Stimulated activated CD4-positive, alpha-beta T cell treated with anti-CD3 and anti-CD28 coated beads, Interleukin-4, amount 100 ng/mL, for 4 hours (primary cell): ENCODE data around the gene APOLD1.
"Not testable (repeated sequence)": the region's sequence is repeated elsewhere in the genome, so short reads cannot be mapped to it uniquely, and the experiment has no call there.

Experiments used
- DNase-seq, 2 experiments: peaks; one replicate each; pipeline ENCODE4 v3.0.0-alpha.2; 2020

APOLD1 gene

DNA sequence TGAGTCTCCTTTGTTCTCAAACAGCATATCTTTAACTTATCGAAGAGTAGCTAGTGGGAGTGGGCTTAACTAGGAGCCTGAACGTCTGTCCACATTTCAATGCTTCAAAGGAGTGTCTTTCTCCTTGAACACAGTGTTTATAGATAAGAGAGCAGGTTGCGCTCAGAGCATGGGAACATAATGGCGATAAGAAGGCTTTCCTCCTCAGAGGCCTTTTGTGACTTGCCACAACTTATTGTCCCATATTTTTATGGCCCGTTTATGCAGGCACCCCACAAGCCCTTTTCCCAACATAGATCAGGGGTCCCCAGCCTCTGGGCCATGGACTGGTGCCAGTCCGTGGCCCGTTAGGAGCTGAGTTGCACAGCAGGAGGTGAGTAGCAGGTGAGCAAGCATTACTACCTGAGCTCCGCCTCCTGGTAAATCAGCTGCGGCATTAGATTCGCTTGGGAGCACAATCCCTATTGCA is 25.1 kb downstream of the APOLD1 start:
- no peak for DNase-seq

DNA sequence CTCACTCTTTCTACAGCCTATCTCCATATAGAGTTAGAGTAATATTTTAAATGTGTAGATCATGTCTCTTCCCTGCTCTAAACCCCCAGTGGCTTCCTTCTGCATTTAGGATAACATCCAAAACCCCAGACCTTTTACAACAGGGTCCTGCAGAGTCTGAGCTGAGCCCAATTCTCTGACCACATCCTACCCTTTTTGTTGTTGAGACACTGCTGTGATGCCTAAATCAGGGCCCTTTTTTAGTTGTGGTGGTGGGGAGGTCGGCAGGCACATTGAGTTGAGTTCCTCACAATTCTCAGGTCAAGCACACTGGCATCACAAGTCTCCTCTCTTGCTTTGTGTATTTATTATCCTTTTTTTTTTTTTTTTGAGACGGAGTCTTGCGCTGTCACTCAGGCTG is 25.9 kb downstream of the APOLD1 start:
- no peak for DNase-seq

DNA sequence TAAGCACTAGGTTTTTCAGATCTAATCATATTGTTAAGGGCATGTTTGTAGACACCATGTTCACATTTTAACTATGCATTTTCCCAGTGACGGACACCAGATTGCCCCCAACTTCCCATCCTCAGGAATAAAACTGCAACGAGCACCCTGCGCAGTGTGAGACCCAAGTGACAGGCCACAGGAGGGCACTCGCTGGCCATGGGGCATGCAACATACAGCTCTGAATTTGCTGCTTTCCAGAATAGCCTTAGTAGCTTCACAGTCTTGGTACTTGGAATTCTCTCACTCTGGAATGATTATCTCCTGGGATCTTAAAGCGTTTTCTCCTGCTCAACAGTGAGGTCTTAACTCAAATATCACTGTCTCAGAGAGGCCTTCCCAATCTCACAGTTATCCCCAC is 26.7 kb downstream of the APOLD1 start:
- no peak for DNase-seq

DNA sequence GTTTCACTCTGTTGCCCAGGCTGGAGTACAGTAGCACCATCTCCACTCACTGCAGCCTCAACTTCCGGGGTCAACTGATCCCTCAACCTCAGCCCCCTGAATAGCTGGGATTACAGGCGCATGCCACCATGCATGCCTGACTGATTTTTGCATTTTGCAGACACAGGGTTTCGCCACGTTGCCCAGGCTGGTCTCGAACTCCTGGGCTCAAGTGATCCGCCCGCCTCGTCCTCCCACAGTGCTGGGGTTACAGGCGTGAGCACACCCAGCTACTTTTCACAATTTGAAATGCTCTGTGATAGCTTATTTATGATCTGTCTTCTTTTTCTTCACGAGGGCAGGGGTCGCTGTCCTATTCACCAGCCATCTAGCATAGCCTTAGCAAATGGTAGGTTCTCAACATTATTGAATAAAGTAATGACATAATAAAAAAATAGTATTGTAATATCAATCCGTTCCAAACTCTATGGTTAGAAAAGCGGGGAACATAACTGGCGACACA is 27.2 kb downstream of the APOLD1 start:
- no peak for DNase-seq

DNA sequence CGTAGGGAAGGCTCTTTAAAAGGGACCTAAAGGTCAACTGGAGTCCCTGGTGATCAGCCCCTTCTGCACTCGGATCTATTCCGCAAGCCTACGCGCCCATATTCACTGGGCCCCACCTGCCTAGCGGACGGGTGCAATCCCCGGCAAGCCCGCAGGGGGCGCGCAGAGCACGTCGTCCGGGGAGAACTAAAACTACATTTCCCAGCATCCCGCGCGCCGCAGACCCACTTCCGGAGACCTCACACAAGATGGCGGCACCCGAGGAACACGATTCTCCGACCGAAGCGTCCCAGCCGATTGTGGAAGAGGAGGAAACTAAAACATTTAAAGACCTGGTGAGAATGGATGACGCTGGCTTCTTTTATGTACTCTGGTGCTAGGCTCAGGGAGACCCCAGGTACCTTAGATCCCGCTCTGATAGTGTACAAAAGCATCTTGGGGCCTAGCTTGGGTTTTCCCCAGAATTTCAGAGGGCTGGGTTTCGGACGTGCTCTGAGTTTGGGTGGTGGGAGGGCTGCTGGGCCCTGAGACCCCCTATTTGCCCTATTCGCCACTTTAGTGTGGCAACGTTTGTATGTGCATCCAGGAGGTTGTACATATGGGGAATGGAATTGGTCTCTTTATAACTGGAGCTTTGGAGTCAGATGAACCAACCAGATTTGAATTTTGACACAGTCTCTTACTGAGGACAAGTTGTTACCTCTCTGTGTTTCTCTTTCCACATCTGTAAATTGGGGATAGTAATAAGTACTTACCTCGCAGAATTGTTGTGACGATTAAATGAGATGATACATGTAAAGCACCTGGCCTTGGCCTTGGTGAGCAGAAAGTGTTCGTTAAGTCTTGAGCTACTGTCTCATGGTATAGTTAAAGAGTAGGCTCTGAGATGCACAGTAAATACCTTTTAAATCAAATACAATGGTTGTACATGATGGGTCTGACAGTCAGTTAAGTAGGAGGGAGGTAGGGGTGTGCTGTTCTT is 28.0 kb downstream of the APOLD1 start, which contains the start of gene DDX47:
Gene DDX47, plus strand, starts transcription at position 227 of the 982 bp plus-strand sequence. Its CDS starts 22 bp downstream, at position 249.
- DNase-seq, result peak; percentile 92 to 98

DNA sequence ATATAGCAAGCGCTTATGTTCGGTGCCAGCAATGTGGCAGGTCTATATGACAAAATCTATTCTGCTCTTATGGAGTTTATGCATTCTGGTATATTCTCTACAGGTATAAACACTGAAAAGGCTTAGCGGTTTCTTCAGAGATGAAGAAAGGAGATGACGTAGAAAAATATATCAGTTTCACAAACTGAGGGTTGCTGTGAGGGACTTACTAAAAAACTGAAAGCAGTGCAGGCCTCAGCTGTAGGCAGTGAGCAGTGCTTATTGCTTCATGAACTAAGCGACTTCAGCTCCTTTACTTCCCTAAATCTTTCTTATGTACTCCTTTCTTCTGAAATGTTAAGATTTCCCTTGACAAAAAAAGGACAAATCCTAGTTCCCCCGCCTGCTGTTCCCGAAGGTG is 32.2 kb downstream of the APOLD1 start:
- DNase-seq, result no peak

DNA sequence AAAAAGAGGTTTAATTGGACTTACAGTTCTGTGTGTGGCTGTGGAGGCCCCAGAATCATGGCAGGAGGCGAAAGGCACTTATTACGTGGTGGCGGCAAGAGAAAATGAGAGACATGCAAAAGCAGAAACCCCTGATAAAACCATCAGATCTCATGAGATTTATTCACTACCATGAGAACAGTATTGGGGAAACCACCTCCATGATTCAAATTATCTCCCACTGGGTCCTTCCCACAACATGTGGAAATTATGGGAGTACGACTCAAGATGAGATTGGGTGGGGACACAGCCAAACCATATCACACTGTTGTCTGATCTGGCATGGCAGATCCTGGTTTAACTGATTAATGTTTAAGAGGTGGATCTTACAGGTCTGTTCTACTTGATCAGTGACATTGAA is 33.2 kb downstream of the APOLD1 start:
- DNase-seq, result no peak

DNA sequence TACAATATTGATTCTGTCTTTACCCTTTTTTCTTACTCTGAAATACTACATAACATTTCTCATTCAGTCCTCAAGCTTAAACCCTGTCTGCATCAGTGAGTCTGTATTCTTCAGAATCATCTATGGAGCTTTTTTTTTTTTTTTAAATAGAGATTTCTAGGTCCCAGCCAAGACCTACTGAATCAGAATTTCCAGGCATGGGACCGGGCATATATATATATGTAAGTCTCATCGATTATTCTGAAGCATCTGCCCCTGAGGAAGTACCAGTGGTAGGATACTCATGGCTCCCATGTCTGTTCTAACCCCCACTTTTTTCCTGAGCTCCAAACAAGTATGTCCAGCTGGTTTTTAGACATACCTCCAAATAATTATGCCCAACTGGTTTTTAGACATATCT is 33.8 kb downstream of the APOLD1 start:
- DNase-seq, result no peak

DNA sequence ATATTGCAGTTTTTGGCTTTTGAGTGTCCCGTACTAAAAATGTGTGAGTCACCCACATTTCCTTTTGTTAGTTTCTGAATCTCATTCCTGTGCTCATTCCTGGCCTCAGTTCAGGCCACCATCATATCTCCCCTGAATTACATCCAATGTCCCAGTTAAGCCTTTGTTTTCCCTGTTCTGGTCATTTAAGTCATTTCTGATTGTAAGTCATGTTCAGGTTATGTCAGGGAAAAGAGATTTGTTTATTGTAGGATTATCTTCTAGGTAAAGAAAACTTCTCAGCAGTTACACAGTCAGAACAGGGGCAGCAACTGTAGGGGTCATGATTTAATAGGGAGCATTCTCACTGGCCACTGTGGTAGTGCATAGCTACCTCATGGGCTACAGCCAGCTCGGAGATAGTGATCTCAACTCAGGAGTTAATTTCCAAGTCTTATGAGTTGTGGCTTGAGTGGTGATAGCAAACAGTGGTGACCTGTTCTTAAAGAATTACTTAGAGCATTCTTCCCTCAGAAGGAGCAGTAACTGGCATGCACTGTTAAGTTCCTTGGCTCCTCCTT is 34.4 kb downstream of the APOLD1 start:
- no peak for DNase-seq

DNA sequence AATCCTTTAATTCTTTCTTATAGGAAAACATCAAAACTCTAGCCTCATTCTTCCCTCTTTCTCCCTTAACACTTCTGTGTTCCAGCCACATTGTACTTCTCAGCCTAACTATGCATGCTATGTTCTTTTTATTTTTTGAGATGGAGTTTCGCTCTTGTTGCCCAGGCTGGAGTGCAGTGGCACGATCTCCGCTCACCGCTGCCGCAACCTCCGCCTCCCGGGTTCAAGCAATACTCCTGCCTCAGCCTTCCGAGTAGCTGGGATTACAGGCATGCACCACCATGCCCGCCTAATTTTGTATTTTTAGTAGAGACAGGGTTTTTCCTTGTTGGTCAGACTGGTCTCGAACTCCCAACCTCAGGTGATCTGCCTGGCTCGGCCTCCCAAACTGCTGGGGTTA is 34.9 kb downstream of the APOLD1 start:
- not testable (repeated sequence) for DNase-seq

DNA sequence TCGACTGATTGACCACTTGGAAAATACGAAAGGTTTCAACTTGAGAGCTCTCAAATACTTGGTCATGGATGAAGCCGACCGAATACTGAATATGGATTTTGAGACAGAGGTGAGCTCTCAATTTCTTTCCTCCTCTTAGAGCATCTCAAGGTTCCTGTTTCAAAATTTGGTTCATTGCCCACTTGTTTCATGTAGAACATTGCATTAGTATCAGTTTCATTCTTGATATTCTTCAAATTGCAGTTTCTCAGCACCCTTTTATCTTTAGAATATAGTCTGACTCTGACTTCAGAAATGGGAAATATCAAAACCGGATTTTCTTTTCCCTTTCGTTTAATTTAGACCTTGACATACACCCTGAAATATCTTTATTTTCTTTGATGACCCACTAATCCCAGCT is 36.5 kb downstream of the APOLD1 start:
- DNase-seq, result no peak

DNA sequence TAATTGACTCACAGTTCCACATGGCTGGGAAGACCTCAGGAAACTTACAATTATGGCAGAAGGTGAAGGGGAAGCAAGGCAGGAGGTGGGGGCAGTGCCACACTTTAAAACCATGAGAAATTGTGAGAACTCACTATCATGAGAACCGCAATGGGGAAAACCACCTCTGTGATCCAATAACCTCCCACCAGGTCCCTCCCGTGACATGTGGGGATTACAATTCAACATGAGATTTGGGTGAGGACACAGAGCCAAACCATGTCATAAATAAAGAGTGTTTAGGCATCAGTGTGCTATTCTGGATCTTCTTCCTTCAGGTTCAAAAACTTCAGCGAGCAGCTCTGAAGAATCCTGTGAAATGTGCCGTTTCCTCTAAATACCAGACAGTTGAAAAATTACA is 37.4 kb downstream of the APOLD1 start:
- no peak for DNase-seq

DNA sequence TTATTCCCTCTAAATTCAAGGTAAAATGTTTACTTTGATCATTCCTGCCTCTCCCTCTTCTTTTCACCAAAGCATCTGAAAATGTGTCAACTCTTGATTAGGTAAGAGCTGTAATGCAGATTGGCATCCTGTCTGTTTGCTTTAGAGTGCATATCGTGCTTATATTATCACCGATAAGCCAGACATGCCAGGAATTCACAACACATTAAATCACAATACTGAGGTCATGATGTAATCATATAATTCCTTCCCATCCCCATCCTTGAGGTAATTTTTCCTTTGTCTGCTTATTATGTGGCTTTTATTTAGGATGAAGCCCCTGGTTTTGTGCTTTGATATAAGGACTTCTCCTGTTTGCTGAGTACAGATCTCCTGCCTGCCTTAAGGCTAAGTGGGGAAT is 37.8 kb downstream of the APOLD1 start:
- DNase-seq, result no peak

DNA sequence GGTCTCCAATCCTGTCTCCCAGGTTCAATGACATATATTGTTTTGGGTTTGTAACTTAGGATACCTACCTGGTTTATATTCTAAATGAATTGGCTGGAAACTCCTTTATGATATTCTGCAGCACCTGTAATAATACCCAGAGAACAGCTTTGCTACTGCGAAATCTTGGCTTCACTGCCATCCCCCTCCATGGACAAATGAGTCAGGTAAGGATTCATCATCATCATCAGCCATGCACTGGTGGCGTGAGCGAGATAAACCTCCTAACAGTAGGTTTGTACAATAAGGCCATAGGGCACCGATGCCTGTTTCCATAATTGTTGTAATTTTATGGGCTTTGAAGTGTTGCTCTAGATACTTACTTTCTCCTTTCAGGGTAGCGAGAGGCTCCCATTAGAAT is 38.4 kb downstream of the APOLD1 start:
- DNase-seq, result no peak

DNA sequence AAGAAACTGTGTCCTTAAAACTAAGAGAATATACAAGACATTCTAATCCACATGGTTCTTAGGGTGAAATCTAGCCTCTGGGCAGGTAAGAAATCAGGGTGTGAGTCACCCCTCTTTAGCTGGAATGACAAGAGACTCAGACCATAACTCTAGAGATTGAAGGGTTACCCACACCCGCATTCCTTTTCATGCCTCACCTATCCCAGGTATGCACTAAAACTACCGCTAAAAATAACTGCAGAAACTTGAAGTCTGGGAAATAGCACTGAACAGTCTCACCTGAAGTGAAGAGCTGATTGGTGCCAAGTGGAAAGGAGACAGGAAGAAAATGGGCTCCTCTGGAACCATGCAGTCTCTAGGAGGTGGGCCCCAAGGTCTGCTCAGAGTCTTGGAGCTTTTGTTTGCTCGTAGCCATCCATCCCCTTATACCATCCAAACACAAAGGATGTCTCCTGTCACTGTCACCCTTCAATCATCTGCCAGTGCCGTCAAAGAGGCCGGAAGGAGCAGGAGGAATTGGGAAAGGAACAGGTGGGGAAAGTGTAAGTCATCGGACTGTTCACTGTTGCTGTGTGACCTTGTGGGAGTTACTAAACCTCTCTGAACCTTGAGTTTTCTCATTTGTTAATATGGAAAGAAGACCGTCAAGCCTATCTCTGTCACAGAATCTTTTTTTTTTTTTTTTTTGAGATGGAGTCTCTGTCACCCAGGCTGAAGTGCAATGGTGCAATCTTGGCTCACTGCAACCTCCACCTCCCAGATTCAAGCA is 50.1 kb downstream of the APOLD1 start:
- DNase-seq, result no peak

DNA sequence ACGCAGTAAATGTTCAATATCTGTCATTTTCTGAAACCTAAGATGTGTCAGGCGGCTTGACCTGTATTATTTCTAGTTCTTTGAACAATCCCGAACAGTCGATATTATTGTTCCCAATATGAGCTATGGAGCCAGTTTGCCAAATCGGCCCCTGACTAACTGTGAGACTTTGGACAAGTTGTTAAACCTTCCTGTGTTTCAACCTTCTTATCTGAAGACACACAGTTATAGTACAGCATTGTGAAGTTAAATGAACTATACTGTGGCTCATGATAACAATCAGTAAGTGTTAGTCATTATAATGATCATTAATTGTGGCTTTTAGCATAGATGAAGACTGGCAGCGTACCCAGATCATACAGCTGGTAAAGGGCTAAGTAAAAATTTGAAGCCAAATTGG is 51.1 kb downstream of the APOLD1 start:
- no peak for DNase-seq

DNA sequence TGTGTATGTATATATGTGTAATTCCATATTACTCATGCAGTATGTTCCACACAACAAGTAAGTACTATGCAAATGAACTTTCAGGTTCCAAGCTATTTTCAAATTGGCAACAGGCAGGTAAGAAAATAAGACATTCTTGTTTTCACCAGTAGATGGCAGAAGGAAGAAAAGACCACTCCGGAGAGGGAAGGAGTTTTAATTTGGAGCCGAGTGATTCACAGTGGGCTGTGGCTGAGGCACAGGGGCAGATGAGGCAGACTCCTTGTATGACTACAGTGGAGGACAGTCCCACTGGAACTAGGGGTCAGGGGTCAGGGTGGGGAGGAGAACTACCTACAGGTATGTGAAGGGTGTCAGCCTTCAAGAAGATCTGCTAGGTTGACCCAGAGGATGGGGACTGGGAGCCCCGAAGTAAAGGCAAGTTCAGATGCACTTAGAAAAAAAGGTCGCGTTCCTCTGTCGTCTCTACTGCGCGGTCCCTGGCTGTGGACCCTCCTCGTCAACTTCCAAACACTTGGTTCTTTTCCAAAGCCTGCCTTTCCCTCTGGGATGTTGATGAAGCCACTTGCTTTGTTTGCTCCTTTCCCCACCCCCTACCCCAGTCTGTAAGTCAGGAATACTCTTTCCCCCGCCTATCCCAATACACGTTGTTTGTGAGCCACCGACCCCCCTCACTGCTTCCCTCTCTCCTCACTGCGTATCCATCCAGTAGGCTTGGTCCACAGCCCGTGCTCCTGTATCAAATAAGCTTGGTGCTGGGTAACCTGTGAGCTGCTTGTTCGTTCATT is 51.8 kb downstream of the APOLD1 start:
- peak; percentile 28 to 58 for DNase-seq

DNA sequence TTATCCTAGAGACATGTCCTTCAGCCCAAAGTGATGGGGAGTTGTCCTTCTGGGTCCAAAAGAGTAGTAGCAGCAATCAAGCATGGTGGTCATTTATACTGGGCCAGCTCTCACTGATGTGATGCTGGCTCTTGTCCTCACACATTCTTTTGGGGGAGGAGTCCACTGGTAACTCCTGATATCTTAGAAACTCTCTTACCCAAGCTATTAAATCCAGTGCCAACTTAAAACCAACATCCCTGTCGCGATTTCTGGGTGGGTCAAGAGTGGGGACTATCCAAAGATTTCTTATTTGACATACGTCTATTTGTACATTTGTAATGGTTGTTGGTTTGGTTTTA is 52.3 kb downstream of the APOLD1 start:
- DNase-seq, result no peak

DNA sequence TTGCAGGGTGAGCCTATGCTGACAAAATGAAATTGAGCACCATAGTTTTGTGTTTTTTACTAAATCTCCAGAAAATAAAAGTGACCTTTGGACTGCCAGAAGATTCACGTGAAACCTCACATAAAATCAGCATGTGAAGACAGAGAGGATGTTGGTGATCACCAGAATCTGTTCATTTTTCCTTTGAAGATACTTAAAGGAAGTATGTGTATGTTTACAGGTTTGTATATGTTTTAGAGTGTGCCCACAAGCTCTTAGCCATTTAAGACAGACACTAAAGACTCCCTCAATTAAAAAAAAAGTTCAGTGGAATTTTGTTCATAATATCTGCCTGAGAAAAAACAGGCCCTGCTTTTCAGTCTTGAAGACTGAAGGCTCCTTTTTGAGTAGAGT is 53.5 kb downstream of the APOLD1 start:
- DNase-seq, result no peak

DNA sequence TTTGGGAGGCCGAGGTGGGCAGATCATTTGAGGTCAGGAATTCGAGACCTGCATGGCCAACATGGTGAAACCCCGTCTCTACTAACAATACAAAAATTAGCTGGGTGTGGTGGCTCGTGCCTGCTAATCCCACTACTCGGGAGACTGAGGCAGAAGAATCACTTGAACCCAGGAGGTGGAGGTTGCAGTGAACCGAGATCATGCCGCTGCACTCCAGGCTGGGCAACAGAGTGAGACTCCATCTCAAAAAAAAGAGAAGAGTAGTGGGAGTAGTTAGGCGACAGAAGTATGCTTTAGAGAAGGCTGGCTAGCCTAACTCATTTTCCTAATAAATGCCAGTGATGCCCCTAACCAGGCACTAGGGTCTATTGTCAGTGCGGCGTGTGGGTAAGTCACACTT is 54.0 kb downstream of the APOLD1 start:
- DNase-seq, result not testable (repeated sequence)

DNA sequence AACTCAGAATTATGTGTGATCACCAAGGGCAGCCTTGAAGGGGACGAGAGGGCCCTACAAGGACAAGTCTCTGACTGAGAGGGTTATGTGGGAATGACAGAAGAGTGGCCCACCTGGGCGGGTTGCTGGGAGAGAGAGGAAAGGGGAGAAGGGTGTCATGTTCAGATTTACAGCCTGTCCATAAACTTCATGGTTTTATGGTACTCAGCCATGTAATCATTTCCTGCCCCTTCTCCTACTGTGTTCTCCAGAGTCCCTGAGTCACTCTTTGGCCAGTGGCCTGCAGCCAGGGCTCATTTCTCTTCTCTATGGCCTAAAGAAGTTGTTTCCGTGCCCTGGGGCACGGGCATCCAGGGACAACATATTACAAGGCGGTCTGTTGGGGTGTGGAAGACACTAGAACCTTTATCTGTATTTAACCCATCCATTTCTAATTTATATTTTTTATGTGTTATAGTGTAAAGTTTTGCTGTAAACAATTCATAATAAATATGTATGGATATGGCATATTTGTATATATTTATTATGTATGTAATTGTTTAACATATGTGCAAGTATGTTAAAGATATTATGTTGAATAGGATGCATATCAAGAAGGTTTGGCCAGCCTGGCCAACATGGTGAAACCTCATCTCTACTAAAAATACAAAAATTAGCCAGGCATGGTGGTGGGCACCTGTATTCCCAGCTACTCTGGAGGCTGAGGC is 54.6 kb downstream of the APOLD1 start:
- no peak for DNase-seq

DNA sequence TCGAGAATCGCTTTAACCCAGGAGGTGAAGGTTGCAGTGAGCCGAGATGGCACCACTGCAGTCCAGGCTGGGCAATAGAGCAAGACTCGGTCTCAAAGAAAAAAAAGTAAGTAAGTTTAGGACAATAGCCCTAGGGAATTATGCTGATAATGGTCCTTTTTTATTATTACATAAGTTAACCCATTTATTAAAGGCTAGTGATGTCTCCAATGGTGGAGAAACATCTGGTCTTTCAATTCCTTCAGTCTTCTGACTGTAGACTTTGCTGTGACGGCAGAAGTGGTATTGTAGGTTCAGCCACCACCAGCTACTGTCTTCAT is 55.1 kb downstream of the APOLD1 start:
- DNase-seq, result no peak
